ENCODE measurements around the gene SCN1B.

- TF ChIP-seq JUN (CRISPR knock-in tag; IDR thresholded peaks at IDR 0.05) (no peak), ELF4 (CRISPR knock-in tag; IDR thresholded peaks at IDR 0.05; ENCODE audit: low read depth) (no peak), MAX (CRISPR knock-in tag; IDR thresholded peaks at IDR 0.05) (no peak), CTCF (IDR thresholded peaks at IDR 0.05) (no peak), SP1 (CRISPR knock-in tag; conservative IDR thresholded peaks at IDR 0.05) (no peak), E2F4 (CRISPR knock-in tag; IDR thresholded peaks at IDR 0.05; ENCODE audit: borderline replicate concordance, low read depth) (no peak), ZNF232 (CRISPR knock-in tag; IDR thresholded peaks at IDR 0.05) (no peak)
Measured at GRCh38 chr19:34982275-34982674, 48.0 kb upstream of the SCN1B start.
